ENCODE data around the gene PCDHA11. TPM values are rescaled to one million over a fixed set of nuclear protein-coding genes. Genes with fewer than 3 reads are reported as not detected.
"Not testable (repeated sequence)": the region's sequence is repeated elsewhere in the genome, so short reads cannot be mapped to it uniquely, and the experiment has no call there.

PCDHA11 gene
- total RNA-seq, 1 donor from 2014 or later, result 0.79 TPM

GRCh38 chr5:140840978-140841962 is 27.5 kb upstream of the PCDHA11 start, which contains the start of gene PCDHA8:
PCDHA8 (plus strand) TSS chr5:140841187; CDS start chr5:140841322, 135 bp downstream.
- H3K4me3 ChIP-seq (ENCODE audit: low read depth, low read length), result no peak within 1 kb of the TSS
- H3K36me3 ChIP-seq (ENCODE audit: control insufficient read depth, insufficient read depth, low read length), result no peaks in the 10 kb centered on the region
- H3K27me3 ChIP-seq (ENCODE audit: control insufficient read depth, insufficient read depth, low read length), result no peaks in the 10 kb centered on the region
- FAIRE-seq (no peak), DNase-seq (ENCODE audit: low read depth) (no peak)
- TF ChIP-seq, protein P1, sequence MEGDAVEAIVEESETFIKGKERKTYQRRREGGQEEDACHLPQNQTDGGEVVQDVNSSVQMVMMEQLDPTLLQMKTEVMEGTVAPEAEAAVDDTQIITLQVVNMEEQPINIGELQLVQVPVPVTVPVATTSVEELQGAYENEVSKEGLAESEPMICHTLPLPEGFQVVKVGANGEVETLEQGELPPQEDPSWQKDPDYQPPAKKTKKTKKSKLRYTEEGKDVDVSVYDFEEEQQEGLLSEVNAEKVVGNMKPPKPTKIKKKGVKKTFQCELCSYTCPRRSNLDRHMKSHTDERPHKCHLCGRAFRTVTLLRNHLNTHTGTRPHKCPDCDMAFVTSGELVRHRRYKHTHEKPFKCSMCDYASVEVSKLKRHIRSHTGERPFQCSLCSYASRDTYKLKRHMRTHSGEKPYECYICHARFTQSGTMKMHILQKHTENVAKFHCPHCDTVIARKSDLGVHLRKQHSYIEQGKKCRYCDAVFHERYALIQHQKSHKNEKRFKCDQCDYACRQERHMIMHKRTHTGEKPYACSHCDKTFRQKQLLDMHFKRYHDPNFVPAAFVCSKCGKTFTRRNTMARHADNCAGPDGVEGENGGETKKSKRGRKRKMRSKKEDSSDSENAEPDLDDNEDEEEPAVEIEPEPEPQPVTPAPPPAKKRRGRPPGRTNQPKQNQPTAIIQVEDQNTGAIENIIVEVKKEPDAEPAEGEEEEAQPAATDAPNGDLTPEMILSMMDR (IDR thresholded peaks at IDR 0.05; ENCODE audit: insufficient read depth, low read length, severe bottlenecking), result no peak

- FAIRE-seq (no peak), DNase-seq (ENCODE audit: low read depth) (no peak)
- no peaks in the 10 kb centered on the region for H3K36me3 ChIP-seq (ENCODE audit: control insufficient read depth, insufficient read depth, low read length)
- H3K27me3 ChIP-seq (ENCODE audit: control insufficient read depth, insufficient read depth, low read length), result no peaks in the 10 kb centered on the region
- TF ChIP-seq, protein P1 (IDR thresholded peaks at IDR 0.05; ENCODE audit: insufficient read depth, low read length, severe bottlenecking), result no peak
- H3K4me3 ChIP-seq (ENCODE audit: low read depth, low read length), result no peak overlapping the region
Observed at GRCh38 chr5:140842798-140843733, 25.7 kb upstream of the PCDHA11 start.

GRCh38 chr5:140848139-140849102 is 20.3 kb upstream of the PCDHA11 start, which contains the start of gene PCDHA9:
PCDHA9 (plus strand) TSS chr5:140848382; CDS start chr5:140848496, 114 bp downstream.
- H3K36me3 ChIP-seq (ENCODE audit: control insufficient read depth, insufficient read depth, low read length); FAIRE-seq; DNase-seq (ENCODE audit: low read depth); H3K4me3 ChIP-seq (ENCODE audit: low read depth, low read length); H3K27me3 ChIP-seq (ENCODE audit: control insufficient read depth, insufficient read depth, low read length): not testable (repeated sequence)

DNA sequence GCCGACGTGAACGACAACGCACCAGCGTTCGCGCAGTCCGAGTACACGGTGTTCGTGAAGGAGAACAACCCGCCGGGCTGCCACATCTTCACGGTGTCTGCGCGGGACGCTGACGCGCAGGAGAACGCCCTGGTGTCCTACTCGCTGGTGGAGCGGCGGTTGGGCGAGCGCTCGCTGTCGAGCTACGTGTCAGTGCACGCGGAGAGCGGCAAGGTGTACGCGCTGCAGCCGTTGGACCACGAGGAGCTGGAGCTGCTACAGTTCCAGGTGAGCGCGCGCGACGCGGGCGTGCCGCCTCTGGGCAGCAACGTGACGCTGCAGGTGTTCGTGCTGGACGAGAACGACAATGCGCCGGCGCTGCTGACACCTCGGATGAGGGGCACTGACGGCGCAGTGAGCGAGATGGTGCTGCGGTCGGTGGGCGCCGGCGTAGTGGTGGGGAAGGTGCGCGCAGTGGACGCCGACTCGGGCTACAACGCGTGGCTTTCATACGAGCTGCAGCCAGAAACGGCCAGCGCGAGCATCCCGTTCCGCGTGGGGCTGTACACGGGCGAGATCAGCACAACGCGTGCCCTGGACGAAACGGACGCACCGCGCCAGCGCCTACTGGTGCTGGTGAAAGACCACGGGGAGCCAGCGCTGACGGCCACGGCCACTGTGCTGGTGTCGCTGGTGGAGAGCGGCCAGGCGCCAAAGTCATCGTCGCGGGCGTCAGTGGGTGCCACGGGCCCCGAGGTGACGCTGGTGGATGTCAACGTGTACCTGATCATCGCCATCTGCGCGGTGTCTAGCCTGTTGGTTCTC is 18.7 kb upstream of the PCDHA11 start:
- H3K27me3 ChIP-seq (ENCODE audit: control insufficient read depth, insufficient read depth, low read length); H3K36me3 ChIP-seq (ENCODE audit: control insufficient read depth, insufficient read depth, low read length); FAIRE-seq; DNase-seq (ENCODE audit: low read depth); H3K4me3 ChIP-seq (ENCODE audit: low read depth, low read length): not testable (repeated sequence)

DNA sequence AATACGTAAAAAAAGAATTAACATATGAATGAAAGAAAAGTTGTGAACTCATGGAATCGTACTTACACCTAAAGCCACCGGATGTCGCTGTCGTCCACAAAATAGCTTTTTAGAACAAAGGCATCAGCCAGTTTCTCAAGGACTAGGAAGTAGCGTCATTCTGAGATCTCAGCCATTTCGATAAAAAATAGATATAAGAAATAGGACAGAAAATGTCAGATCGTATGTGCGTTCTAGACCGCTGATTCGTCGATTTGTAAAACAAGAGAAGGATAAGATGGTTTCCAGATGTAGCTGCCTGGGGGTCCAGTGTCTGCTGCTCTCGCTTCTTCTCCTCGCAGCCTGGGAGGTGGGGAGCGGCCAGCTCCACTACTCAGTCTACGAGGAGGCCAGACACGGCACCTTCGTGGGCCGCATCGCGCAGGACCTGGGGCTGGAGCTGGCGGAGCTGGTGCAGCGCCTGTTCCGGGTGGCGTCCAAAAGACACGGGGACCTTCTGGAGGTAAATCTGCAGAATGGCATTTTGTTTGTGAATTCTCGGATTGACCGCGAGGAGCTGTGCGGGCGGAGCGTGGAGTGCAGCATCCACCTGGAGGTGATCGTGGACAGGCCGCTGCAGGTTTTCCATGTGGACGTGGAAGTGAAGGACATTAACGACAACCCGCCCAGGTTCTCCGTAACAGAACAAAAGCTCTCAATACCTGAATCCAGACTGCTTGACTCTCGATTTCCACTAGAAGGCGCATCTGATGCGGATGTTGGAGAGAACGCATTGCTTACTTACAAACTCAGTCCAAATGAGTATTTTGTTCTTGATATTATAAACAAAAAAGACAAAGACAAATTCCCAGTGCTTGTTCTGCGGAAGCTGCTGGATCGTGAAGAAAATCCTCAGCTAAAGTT is 12.7 kb upstream of the PCDHA11 start, which contains the start of gene PCDHA10:
PCDHA10 (plus strand) TSS at position 126 of the 903 bp plus-strand sequence; CDS start at position 278, 152 bp downstream.
- Histone ChIP-seq H3K36me3 (ENCODE audit: control insufficient read depth, insufficient read depth, low read length) (no peaks in the 10 kb centered on the region), H3K27me3 (ENCODE audit: control insufficient read depth, insufficient read depth, low read length) (no peaks in the 10 kb centered on the region), H3K4me3 (ENCODE audit: low read depth, low read length) (no peak within 1 kb of the TSS)
- TF ChIP-seq, protein P1 (IDR thresholded peaks at IDR 0.05; ENCODE audit: insufficient read depth, low read length, severe bottlenecking), result no peak
- DNase-seq (ENCODE audit: low read depth) (peak; percentile 7), FAIRE-seq (no peak)
